HG03460 (cell line): ENCODE data around the gene C22orf15.

Experiments
- ATAC-seq: cut with Tn5 transposase; IDR thresholded peaks from one replicate; pipeline ENCODE4 v1.9.1; 2021; ENCODE audit not compliant: unreplicated experiment

C22orf15 gene

DNA sequence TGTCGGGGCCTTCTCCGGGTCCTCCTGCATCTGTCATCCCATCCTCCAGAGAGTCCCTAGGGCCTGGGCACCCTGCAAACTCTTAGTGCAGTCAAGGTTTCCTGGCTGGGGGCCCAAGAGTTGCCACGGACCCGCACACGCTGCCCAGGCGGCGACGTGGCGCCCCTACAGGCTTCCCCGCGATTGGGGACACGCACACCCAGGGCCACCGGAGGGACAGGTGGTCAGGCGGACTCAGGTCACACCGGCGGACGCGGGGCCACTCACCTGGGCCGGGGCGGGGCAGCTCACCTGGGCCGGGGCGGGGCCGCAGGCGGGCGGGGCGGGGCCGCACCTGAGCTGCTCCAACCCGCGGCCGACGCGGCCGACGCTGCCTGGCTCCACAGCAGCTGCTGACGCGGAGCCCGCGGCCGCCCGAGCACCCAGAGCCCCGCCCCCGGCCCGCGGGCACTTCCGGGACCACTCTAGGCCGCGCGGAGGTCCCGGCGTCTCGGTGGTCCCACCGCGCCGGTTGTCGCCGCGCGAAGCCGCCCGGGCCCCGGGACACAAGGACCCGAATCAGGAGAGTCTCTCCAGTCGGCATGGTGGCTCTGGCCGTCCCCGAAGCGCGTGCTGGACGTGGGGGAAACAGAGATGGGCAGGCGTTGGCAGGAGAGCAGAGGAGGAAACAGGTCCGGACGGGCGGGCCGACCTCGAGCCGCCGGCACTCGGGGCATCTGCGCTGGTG, 11.9 kb upstream of the C22orf15 start, which contains the start of gene ZNF70:
Gene ZNF70, minus strand, starts transcription at position 399 of the 727 bp plus-strand sequence. CDS start 5,972 bp downstream, outside the sequence.
- peak; percentile 63 for ATAC-seq

DNA sequence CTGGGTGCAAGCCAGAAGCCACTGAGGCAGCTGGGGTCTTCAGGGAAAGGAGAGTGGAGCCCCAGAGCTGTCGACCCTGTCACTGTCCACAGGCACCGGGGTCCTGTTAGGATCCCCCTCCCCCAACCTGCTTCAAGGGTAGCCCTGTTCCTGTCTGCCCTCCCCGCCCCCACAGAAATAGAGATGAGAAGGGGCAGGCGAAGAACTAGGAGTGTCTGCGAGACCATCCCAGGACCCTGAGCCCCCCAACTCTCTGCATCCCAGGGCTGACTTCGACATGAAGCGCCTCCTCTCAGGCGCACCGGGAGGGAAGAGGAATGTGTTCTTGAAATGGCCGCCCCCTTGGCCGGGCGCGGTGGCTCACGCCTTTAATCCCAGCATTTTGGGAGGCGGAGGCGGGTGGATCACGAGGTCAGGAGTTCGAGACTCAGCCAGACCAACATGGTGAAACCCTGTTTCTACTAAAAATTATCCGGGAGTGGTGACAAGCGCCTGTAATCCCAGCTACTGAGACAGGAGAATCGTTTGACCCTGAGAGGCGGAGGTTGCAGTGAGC, 11.3 kb upstream of the C22orf15 start:
- ATAC-seq, result peak; percentile 8

DNA sequence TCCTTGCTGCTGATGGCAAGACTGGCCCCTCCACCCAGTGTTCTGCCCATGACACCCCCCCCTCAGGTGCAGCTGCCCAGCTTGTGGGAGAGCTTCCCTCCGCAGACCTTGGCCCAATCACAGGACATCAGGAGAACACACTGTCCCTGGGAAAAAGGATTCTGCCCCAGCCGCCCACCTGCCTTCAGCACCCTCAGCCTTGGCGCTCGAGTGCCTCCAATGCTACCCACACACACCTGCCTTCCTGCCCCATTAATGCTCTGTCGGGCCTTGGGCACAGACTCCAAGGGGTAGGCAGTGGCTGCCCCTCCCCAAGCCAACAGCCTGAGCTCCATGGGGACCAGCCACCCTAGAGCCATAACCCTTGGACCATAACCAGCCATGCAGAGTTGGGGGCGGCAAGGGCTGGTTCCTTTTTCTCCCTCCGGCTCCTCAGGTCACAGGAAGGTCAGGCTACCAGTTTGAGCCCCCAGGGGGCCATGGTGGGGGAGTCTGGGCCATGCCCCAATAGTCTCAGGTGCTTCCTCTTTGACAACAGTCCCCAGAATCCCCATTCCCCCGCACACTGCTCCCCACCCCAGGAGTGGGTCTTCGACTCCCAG, 10.6 kb upstream of the C22orf15 start:
- ATAC-seq, result no peak

DNA sequence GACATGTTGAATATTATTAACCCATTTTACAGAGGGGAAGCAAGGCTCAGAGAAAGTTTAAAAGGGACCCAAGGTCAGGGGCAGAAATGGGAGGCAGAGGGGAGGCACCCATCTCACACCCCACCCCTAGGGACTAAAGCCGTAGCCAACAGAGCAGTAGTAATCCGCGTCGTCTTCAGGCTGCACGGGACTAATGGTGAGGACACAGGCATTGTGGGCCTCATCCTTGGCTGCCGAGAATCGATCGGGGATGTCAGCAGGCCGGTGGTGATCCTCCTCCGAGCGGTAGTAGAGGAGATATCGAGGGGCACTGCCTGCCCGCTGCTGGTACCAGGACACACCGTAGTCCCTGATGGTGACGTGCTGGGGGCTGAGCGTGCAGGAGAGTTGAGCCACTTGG, 10.0 kb upstream of the C22orf15 start:
- no peak for ATAC-seq

DNA sequence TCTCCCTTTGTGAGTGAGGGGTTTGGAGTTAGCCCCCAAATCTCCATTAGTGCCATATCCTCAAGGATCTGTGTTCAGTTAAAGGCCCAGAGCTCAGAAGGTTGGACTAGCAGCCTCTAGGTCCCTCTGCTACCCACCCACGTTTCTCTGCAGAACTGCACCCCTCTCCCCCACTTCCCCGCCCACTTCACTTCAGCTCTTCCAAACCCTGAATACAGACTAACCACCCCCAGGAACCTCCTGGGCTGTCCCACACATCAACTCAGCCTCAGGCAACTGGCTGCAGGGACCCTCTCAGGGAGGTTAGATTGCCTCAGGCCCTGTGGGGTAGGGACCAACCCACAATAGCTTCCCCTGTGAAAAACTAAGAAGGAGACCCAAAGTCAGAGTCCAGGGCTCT, 9.4 kb upstream of the C22orf15 start:
- ATAC-seq, result no peak

DNA sequence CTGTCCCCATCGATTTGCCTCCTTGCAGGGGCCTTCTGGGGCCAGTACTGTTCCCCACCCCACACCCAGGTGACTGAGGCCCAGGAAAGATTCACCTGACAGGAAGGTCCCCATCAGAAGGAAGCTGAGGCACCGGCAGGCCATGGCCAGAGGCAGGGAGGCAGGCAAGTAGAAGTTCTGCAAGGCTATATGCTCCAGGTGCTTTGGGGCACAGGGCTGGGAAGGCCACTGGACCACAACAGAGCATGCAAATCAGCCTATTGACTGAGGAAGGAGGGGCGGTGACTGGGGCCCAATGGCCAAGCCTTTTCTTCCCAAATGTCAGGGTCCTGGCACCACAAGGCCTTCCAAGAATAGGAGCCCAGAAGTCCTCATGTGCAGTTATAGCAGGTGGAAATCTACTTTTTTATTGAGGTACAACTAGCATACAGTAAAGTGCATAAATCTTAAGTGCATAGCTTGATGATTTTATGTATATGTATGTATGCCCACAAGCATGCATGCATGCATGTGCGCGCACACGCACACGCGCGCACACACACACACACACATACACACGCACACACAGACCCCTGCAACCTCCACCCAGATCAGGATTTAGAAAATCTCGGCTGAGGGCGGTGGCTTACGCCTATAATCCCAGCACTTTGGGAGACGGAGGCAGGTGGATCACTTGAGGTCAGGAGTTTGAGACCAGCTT, 8.4 kb upstream of the C22orf15 start, which contains the start of gene VPREB3:
Gene VPREB3, minus strand, starts transcription at position 206 of the 700 bp plus-strand sequence. Its CDS starts 62 bp downstream, at position 144.
- no peak for ATAC-seq

DNA sequence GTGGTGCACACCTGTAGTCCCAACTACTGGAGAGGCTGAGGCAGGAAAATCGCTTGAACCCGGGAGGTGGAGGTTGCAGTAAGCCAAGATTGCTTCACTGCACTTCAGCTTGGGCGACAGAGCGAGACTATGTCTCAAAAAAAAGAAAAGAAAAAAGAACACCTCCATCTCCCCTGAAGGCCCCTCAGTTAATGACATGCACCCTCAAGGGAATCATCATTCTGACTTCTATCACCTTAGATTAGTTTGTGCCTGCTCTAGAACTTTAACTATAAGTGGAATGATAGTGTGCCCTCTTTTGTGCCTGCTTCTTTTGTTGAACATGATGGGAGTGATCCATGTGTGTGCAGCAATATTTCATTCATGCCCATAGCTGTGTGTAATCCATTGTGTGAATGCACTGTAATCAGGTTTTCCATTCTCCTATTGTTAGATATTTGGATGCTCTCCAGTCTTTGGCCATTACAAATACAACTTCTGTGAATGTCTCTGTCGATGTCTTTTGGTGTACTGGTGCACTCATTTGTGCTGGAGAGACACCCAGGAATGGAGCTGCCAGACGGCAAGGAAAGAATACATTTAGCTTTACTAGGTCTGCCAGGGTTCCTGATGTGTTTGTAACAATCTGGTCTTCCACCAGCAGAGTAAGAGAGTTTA, 7.7 kb upstream of the C22orf15 start:
- no peak for ATAC-seq

DNA sequence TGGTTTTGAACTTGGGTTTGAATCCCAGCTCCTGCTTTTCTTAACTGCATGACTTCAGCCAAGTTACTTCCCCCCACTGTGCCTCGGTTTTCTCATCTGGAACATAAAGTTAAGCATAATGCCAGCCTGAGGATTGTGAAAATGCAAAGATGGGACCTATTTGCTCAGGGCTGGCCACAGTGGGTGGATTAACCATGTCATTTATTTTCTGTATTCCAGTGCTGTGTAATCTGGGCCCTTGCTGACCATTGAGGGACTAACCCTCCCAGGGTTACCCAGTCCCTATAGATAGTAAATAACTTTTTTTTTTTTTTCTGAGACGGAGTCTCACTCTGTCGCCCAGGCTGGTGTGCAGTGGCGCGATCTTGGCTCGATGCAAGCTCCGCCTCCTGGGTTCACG, 7.1 kb upstream of the C22orf15 start:
- no peak for ATAC-seq

DNA sequence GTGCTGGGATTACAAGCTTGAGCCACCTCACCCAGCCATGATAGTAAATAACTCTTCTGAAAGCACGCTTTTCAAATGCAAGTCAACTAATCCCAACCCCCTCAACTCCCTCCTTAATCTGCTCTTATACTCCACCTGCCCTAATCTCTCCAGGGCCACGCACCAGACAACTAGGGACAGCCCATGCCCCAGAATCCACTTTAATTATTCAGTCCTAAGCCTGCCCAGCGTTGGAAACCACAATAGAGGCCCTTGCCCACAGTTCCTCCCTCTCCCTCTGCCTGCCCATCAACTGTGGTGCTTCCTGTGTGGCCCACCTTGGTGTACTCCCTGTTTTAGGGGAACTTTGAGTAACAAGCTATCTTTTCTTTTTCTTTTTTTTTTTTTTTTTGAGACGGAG, 5.9 kb upstream of the C22orf15 start:
- ATAC-seq, result no peak

DNA sequence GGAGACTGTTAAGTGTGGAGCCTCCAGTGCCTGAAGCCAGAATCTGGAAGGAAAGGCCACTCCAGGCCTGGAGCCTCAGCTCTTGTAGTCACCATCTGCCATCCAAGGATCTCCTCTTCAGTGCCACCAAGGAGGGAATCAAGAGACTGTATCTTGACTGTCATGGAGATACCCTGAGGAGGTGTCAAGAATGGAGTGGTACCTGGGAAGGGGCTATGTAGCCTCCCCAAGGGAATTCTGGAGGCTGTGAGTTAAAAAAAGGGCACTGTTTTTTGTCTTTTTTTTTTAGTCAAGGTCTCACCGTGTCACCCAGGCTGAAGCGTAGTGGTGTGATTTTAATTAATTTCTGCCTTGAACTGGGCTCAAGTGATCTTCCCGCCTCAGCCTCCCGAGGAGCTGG, 3.2 kb upstream of the C22orf15 start:
- no peak for ATAC-seq

DNA sequence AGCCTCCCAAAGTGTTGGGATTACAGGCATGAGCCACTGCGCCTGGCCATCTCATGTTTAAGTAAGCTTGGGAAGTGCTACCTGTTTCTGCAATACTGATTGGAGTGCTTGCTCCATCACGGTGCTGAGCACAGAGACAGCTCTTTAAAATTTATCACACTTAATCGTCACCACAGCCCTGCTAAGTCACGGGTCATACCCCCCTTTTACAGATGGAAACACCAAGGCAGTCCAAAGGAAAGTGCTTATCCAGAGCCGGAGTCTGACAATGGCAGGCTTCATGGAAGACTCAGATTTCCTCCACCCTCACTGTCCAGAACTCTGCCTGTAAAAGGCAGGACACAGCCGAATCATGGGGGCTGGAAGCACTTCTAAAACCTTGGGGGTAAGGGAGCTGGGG, 2.7 kb upstream of the C22orf15 start:
- ATAC-seq, result no peak

DNA sequence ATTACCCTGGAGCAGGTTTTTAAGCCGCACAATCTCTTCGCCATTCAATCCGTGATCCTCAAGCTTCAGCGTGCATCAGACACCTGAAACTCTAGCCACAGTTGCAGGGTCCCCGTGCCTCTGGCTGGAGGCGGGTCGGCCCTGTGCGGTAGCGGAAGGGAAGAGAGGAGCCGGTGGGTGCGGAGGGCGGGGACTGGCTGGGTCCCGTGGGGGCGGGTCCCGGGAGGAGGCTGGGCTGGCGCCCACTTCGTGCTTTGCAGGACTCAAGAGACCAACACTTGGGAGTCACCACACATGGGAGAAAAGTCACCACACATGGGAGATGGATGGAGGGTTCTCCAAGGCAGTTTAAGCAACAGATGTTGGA, 772 bp downstream of the C22orf15 start:
- no peak for ATAC-seq

DNA sequence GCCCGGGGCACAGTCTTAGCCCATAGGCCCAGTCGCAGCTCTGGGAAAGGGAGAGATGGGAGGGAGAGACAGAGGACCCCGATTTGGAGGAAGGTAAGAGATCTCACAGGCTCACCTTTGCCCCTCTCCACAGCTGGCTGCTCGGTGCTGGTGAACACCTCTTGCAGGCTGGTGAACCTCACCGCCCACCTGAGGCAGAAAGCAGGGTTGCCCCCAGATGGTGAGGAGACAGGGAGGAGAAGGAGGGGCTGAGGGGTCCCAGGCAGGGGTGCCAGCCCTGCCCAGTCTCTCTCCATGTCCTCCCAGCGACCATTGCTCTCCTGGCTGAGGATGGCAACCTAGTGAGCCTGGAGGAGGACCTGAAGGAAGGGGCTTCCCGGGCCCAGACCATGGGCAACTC, 1.2 kb downstream of the C22orf15 start:
- no peak for ATAC-seq

DNA sequence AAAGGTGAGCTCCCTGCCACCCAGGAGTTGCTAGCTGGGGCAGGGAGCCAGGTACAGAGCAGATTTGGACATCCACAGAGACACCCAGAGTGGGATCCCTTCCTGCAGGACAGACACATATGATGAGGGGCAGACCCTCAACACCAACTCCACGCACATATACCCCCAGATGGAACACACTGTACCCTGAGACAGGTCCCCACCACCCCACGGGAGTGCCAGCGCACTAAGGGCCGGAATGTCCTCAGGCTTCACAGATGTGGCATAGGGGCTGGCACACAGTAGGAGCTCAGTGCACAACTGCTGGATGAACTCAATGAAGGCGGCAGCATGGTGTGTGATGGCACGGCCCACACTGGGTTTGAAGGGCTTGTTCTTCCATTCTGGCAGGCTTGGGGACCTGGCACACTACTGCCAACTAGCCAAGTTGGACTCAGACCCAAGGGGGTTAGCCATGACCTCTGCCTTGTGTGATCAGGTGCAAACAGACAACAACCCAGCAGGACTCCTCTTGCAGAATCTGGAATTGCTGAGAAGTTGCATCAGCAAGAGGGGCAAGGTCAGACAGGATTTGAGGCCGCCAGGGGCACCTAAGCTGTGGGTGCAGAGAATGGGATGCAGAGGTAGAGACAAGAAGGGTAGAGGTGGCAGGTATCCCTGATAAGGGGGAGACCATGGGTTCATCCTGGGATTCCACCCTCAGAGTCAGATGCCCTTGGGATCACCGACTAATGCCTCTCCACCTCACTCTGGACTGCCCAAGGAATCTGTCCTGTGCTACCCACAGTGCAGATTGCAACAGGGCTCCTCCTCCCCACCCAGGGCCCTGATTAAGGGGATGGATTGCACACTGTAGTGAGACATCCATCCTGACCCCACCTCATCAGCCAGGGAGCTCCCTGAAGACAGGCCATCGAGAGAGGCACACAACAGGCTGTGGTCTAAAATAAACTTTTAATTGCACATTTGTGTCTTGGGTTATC, 2.4 kb downstream of the C22orf15 start:
- no peak for ATAC-seq

DNA sequence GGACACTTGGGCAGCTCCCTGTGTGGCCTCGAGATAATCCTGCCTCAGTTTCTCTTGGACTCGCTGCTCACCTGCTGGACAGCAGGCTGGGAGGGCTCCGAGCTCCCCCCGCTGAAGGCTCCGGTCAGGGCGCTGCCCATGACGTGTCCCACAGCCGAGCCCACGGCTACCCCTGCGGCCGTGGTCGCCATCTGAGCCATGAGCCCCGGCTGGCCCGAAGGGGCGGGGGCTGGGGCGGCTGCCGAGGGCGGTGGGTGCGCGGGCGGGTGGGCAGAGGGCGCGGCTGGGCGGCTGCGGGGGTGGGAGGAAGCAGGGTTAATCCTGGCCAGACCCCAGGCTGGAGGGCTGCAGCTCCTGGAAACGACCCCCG, 4.5 kb downstream of the C22orf15 start:
- no peak for ATAC-seq

DNA sequence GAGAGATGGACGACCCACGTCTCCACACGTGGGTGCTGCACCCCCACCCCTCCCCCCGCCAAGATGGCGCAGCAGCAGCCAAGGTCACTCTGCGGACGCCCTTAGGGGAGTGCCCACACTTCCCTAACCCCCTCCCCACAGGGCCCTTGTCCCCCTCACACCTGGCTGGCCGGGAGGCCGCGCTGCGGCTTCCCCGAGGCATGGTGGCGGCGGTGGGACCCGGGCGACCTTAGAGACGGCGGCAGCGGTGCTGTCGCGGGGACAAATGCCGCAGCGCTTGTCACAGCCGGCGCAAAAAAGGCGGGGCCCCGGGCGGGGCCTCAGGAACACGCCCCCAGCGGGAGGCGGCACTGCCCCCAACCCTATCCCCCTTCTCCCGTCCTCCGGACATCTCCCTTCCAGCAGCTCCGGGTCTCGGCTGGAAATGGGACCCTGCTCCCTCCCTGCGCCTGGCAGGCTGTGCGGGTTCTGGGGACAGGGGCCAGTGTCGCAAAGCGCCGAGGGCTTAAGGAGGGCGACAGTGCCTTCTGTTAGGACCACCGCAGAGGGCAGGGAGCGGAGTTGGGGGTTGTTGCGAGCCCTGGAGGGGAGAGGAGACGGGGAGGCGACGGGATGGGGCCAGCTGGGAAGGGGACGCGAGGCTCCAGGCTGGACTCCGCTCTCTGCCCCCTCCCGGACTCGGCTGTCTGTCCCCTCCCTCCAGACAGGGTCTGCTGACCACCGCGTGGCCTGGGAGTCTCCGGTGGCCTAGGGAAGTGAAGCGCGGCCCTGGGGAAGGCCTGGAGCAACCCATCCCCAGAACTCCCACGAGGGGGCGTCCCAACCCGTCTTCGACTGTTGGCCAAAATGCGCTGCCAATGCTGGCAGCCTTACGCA, 5.1 kb downstream of the C22orf15 start, which contains the start of gene CHCHD10:
Gene CHCHD10, minus strand, starts transcription at position 300 of the 876 bp plus-strand sequence. Its CDS starts 98 bp downstream, at position 202.
- ATAC-seq, result peak; percentile 48

DNA sequence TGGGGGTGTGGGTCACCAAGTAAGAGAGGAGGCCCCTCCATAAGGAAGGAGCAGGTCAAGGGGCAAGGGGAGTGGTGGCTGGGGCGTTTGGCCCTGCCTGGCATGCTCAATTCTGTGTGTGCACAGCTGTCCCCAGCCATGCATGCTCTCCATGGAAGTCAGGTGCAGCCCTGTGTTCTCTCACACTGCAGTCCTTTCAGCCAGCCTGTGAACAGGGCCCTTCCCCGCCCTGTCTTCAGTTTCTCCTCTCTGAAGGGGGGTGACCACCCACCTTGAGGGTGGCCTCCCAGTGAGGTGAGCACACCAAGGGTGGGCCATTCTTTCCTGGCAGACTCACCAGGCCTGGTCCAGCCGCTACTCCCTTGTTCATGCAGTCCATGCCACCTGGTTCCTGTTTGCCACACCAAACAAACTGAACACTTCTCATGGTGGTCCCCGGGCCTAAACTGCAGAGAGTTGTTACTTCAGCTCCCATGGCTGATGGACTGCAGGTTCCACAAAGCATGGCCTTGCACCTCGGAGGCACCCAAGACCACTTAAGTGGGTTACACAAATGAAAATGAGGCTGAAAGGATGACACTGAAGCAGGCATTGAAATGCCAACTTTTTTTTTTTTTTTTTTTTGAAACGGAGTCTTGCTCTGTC, 6.7 kb downstream of the C22orf15 start:
- no peak for ATAC-seq

DNA sequence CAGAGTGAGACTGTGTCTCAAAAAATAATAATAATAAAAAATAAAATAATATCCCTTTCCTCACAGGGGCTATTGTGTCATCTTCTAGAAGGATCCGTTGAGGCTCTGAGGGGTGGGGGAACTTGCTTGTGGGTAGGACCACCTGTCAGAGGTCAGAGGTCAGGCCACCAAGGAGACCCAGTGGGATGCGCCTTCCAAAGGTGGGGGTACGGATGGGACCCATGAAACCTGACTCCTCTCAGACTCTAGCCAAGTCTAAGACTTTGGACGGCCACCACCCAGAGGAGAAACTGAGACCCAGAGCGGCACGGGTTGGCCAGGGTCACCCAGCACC, 9.5 kb downstream of the C22orf15 start:
- ATAC-seq, result no peak
